GM21786 (cell line): Measurements from ENCODE around the gene EHD4.

Experiments used
- ATAC-seq: cut with Tn5 transposase; IDR thresholded peaks from one replicate; pipeline ENCODE4 v1.9.1; 2021; ENCODE audit not compliant: unreplicated experiment

The EHD4 gene

GRCh38 chr15:41981371-41982132 lies 9.2 kb upstream of the EHD4 start:
- ATAC-seq = no peak

GRCh38 chr15:41980654-41981323 lies 8.4 kb upstream of the EHD4 start:
- ATAC-seq = no peak

- no peak for ATAC-seq
These were observed 7.3 kb upstream of the EHD4 start for GRCh38 chr15:41979493-41980266.

GRCh38 chr15:41978534-41978933 lies 6.2 kb upstream of the EHD4 start:
- no peak for ATAC-seq

- ATAC-seq = no peak
These were observed 5.5 kb upstream of the EHD4 start for GRCh38 chr15:41977757-41978383.

- ATAC-seq = no peak
These were observed 3.3 kb upstream of the EHD4 start for GRCh38 chr15:41975669-41976068.

- no peak for ATAC-seq
These were observed 1.7 kb upstream of the EHD4 start for GRCh38 chr15:41974041-41974440.

GRCh38 chr15:41971895-41972252 lies 483 bp downstream of the EHD4 start:
- ATAC-seq = peak; percentile 11

- ATAC-seq = peak; percentile 34
These were observed 1.1 kb downstream of the EHD4 start for GRCh38 chr15:41971089-41971894.

GRCh38 chr15:41970456-41970855 lies 1.9 kb downstream of the EHD4 start:
- no peak for ATAC-seq

GRCh38 chr15:41969851-41970431 lies 2.4 kb downstream of the EHD4 start:
- no peak for ATAC-seq

- no peak for ATAC-seq
These were observed 3.7 kb downstream of the EHD4 start for GRCh38 chr15:41968701-41969100.

GRCh38 chr15:41967506-41968206 lies 4.7 kb downstream of the EHD4 start:
- no peak for ATAC-seq

GRCh38 chr15:41966920-41967465 lies 5.4 kb downstream of the EHD4 start:
- ATAC-seq = no peak

GRCh38 chr15:41966414-41966812 lies 5.9 kb downstream of the EHD4 start:
- no peak for ATAC-seq

- ATAC-seq = no peak
These were observed 6.6 kb downstream of the EHD4 start for GRCh38 chr15:41965441-41966413.

- ATAC-seq = no peak
These were observed 10.7 kb downstream of the EHD4 start for GRCh38 chr15:41961595-41962202.

- no peak for ATAC-seq
These were observed 11.3 kb downstream of the EHD4 start for GRCh38 chr15:41961001-41961518.
